K562 (cell line): ENCODE measurements around the gene CUTC.

Experiments
- EZH2 ChIP-seq: IDR thresholded peaks from 2 replicates; pipeline ENCODE4 v1.6.1; 2012; ENCODE audit warnings: low read depth, mild to moderate bottlenecking, inconsistent platforms, low read length, borderline replicate concordance
- MAFG ChIP-seq: fragments of 450-650 bp; conservative IDR thresholded peaks from 2 replicates; pipeline ENCODE4 v1.6.1; 2016; ENCODE audit warnings: missing genetic modification characterization, missing compliant biosample characterization
- NR3C1 ChIP-seq: sonication (generic); formaldehyde crosslinking; IDR thresholded peaks from 2 replicates; pipeline ENCODE4 v1.8.1; 2022; ENCODE audit warnings: missing genetic modification reagents

DNA sequence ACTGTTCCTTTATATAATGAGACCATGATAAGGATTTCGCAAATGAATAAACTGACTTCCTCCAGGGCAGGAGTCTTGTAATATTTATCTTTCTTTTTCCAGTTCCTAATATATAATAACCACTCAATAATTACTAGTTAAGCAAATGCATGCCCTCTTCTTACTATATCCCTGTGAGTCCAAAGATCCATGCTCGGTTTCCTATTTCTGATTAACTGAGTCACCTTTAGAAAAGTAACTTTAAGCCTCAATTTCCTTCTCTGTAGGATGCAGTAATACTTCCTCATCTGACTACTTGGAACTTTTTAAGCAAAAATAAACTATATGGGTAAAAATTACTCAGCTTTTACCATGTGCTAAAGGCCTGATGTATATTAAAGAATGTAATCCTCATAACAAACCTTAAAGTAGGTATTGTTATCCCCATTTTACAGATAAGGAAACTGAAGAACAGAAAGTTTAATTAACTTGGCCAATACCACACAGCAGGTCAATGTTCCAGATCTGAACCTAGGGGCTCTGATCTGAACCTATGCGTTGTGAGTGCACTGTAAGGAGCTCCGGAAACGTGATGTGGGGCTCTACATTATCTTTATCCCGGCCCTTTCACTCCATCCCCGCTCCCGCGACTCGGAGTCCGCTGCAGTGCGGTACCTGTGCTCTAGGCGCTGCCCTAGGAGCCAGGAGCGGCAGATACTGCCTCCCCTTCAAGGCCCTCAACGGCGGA is 565 bp upstream of the CUTC start:
- TF ChIP-seq MAFG (tag) (no peak), NR3C1 (CRISPR knock-in tag) (no peak), EZH2 (no peak)
